Neural cell (in vitro differentiated cells): ENCODE results near the gene MTX2.

ENCODE experiments used
- CTCF ChIP-seq: fragments of 450-650 bp; IDR thresholded peaks from 2 replicates; pipeline ENCODE4 v1.5.1; 2014; ENCODE audit warnings: antibody characterized with exemption, mild to moderate bottlenecking, moderate library complexity; ENCODE audit not compliant: poor library complexity, severe bottlenecking
- EP300 ChIP-seq: fragments of 450-650 bp; conservative IDR thresholded peaks from 2 replicates; pipeline ENCODE4 v1.6.1; 2014; ENCODE audit warnings: antibody characterized with exemption, mild to moderate bottlenecking, moderate library complexity; ENCODE audit not compliant: poor library complexity, severe bottlenecking
- EZH2 ChIP-seq: fragments of 200-600, 300-800 bp; shearing (Covaris generic), sonication (generic); IDR thresholded peaks from 2 replicates; pipeline ENCODE4 v1.6.1; 2014; ENCODE audit warnings: antibody characterized with exemption, low read length, borderline replicate concordance, mild to moderate bottlenecking; ENCODE audit not compliant: insufficient read depth, poor library complexity, severe bottlenecking
- POLR2AphosphoS5 ChIP-seq: IDR thresholded peaks from 2 replicates; pipeline ENCODE4 v1.6.1; 2012
- RAD21 ChIP-seq: fragments of 450-650 bp; conservative IDR thresholded peaks from 2 replicates; pipeline ENCODE4 v1.6.1; 2014; ENCODE audit warnings: antibody characterized with exemption, mild to moderate bottlenecking, moderate library complexity
- REST ChIP-seq: IDR thresholded peaks from 2 replicates; pipeline ENCODE4 v1.6.1; 2012; ENCODE audit warnings: borderline replicate concordance
- SMC3 ChIP-seq: fragments of 450-650 bp; conservative IDR thresholded peaks from 2 replicates; pipeline ENCODE4 v1.6.1; 2014; ENCODE audit warnings: antibody characterized with exemption, mild to moderate bottlenecking, moderate library complexity; ENCODE audit not compliant: poor library complexity
- TAF1 ChIP-seq: IDR thresholded peaks from 2 replicates; pipeline ENCODE4 v1.6.1; 2012; ENCODE audit warnings: low read depth

- TF ChIP-seq CTCF (no peak), EZH2 (no peak), RAD21 (no peak), SMC3 (no peak), POLR2AphosphoS5 (no peak), EP300 (no peak), REST (no peak), TAF1 (no peak)
Observed at GRCh38 chr2:176240301-176240700, 28.9 kb upstream of the MTX2 start.
